ENCODE results near the gene PPDPF.
"Not testable (repeated sequence)": the region's sequence is repeated elsewhere in the genome, so short reads cannot be mapped to it uniquely, and the experiment has no call there.

PPDPF gene

GRCh38 chr20:63551068-63551467 lies 30.5 kb downstream of the PPDPF start:
- DNase-seq (ENCODE audit: low read depth in 2 of 2) = no peak

DNA sequence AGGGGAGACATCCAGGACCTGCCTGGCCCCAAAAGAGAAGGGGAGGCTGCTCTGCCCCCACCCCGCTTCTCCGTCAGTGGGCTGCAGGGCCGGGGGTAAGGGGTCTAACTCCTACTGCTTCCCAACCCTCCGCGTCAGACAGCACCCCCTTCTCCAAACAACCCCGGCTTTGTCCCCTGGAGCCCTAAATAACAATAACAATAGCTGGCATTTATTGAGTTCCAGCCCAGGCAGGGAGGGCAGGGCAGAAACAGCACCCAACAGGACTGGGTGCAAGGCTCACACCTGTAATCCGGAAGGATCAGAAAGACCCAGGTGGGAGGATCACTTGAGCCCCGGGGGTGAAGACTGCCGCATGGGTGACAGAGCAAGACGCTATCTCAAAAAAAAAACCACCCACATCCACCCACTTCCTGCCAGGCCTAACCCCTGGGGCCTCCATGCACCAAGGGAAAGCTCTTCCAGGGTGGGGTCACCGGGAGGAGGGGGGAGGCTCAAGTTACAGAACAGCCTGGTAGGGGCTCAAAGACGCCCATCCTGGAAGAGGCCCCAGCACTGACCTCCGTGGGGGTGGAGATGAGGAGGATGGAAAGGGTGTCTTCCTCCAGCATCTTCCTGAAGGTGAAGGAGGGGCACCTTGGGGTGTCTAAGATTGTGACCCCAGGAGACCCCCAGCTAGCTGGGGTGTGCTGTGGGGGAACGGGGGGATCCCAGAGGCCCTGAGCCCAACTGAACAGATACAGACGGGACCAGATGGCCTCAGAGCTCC lies 32.1 kb downstream of the PPDPF start:
- DNase-seq (ENCODE audit: low read depth in 2 of 2) = no peak

DNA sequence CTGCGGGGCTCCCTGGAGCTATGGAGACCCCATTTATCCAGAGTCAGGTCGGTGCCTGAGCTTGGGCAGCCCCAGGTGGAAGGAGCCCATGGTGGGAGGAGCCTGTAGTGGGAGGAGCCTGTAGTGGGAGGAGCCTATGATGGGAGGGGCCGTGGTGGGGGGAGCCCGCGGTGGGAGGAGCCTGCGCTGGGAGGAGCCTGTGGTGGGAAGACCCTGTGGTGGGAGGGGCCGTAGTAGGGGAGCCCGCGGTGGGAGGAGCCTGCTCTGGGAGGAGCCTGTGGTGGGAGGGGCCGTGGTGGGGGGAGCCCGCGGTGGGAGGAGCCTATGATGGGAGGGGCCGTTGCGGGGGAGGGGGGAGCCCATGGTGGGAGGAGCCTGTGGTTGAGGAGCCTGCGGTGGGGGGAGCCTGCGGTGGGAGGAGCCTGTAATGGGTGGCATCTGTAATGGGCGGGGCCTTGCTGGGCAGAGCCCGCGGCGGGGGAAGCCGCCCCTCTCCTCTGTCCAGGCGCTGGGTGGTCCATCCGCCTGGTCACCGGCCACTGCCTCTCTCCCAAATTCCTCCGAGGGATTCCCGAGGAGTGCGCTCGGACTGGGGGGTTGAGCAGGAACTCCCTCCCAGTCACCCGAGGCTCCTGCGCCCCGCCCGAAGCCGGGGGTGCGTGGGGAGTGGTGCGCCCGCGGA lies 32.8 kb downstream of the PPDPF start:
- peak; percentile 34 to 59 for DNase-seq (ENCODE audit: low read depth in 2 of 2)

- DNase-seq (ENCODE audit: low read depth in 2 of 2) = no peak
These were observed 33.3 kb downstream of the PPDPF start, which contains the start of gene FNDC11 for GRCh38 chr20:63553933-63554290. Gene FNDC11 (plus strand): TSS chr20:63554159. CDS start chr20:63555664, 1,505 bp downstream.

GRCh38 chr20:63554361-63555278 lies 34.1 kb downstream of the PPDPF start:
- no peak for DNase-seq (ENCODE audit: low read depth in 2 of 2)

GRCh38 chr20:63555661-63556381 lies 35.3 kb downstream of the PPDPF start:
- no peak for DNase-seq (ENCODE audit: low read depth in 2 of 2)

GRCh38 chr20:63556873-63557478 lies 36.4 kb downstream of the PPDPF start:
- DNase-seq (ENCODE audit: low read depth in 2 of 2) = no peak

GRCh38 chr20:63557481-63557891 lies 36.9 kb downstream of the PPDPF start:
- no peak for DNase-seq (ENCODE audit: low read depth in 2 of 2)

DNA sequence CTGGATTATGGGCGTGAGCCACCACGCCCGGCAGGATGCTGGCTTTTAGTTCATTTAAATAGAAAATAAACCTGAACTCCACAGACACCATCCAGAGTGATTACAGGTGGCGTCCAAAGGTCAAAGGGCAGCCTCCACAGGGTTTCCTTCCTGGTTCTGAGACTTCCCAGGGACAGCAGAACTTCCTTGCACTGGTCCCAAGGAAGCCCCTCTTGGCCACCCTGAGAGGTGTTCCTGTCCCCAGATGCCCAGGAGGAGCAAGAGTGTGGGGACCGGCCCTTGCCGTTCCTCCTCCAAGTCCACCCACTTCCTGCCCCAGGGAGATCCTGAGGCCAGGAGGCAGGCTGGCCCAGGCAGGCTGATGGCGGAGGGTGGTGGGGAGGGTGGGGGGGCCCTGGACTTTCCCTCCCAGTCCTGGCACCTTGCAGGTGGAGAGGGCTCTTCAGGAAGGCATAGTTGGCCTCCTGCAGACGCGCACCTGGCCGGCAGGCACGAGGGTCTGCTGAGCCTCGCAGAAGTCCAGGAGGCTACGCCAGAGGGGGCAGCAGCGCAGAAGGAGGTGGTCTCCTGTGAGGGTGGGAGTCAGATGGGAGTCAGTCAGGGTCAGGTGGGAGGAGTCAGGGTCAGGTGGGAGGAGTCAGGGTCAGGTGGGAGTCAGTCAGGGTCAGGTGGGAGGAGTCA lies 38.4 kb downstream of the PPDPF start:
- no peak for DNase-seq (ENCODE audit: low read depth in 2 of 2)

GRCh38 chr20:63559485-63560332 lies 39.1 kb downstream of the PPDPF start:
- DNase-seq (ENCODE audit: low read depth in 2 of 2) = not testable (repeated sequence)

DNA sequence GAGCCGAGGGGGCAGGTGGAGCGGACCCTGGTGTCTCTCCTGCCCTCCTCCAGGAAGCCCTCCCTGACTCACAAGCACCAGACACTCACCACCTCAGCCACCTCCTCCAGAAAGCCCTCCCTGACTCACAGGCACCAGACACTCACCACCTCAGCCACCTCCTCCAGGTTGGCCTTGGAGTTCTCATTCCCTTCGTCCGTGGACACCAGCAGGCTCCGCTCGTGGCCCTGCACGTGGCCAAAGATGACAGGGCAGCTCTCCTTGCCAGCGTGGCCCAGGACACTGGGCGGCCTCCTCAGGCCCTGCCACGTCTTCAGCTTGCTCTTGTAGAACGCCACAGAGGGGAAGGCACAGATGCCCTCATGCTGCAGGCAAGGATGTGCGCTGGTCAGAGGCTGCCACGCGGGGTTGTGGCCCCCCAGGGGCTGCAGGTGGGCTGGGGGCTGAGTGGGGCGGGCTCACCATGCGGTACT lies 39.8 kb downstream of the PPDPF start:
- no peak for DNase-seq (ENCODE audit: low read depth in 2 of 2)

DNA sequence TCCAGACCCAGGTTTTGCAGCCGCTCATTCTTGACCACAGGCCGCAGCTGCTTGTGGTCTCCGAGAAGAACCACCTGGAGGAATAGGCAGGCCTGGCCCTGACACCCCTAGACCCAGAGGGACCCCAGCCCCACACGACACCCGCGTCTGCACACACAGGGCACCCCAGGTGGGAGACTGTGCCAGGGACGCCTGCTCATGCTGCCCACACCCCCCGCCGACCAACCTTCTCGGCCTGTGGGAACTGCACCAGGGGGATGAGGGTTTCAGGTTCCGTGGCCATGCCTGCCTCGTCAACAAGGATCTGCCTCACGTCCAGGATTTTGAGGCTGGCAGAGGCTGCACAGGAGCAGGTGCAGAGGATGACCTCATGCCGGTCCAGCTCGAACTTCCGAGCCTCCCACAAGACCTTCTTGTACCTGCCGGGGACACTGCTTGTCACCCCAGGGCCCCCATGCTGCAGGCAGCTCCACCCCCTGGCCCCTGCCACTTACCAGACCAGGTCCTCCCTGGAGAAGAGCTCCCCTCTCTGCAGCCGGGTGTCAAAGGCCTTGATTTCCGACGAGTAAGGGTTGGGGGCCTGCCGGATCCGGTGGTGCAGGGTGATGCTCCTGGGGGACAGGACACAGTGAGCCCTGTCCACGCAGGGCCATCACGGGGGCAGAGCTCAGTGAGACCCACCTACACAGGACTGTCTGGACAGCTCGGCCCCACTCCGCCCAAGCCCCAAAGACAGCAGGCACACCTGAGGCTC lies 40.5 kb downstream of the PPDPF start:
- no peak for DNase-seq (ENCODE audit: low read depth in 2 of 2)

- DNase-seq (ENCODE audit: low read depth in 2 of 2) = no peak
These were observed 41.2 kb downstream of the PPDPF start for GRCh38 chr20:63561624-63562396.

GRCh38 chr20:63562461-63563224 lies 42.1 kb downstream of the PPDPF start:
- DNase-seq (ENCODE audit: low read depth in 2 of 2) = no peak

DNA sequence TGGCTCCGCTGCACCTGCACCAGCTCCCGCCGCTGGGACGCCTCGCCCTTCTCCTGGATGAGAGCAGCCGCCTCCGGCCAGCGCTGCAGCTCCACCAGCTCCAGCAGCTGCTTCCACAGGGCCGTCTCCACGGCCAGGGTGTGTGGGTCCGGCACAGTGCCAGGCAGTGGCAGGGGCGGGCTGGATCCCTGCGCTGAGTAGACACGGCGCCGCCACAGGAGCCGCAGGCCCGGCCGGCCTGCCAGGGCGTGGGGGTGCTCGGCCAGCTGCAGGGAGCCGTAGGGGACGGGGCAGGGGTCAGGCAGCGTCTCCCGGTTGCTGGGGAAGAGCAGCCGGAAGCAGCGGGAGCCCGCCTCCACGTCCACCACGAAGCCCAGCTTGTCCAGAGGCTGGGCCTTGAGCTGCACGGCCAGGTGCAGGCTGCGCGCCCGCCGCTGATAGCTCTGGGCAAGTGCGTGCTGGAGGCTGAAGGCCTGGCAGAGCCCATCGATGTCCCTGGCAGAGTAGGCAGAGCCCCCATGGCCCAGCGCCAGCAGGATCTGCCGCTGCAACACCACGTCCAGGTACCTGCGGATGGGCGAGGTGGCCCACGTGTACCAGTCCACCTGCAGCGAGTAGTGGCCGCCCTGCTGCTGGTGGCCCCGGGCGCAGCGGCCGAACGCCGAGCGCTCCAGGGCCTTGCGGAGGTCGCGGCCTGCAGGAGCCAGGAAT lies 42.8 kb downstream of the PPDPF start:
- no peak for DNase-seq (ENCODE audit: low read depth in 2 of 2)

- DNase-seq (ENCODE audit: low read depth in 2 of 2) = no peak
These were observed 43.7 kb downstream of the PPDPF start for GRCh38 chr20:63564036-63564810.
